Measurements from ENCODE around the gene SLC13A4.

DNA sequence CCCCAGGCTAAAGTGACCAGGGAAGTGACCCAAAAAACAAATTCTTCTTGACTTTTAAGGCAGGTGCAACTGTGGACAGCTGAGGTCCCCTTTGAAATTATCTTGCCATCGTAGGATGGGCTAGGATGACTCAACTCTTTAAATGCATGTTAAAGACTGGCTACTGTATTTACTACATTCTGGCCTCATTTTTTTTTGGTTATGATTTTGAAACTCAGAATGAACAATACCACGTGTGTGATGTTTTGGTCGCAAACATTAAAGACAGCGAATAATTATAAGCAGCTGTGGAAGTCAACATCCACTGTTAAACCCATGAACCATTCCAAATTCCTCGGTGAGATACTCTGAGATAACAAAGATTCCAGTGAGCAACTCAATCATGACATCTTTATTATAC, 1.2 kb upstream of the SLC13A4 start:
- TF ChIP-seq POLR2AphosphoS5 (IDR thresholded peaks at IDR 0.05; ENCODE audit: low read depth) (no peak), CTCF (IDR thresholded peaks at IDR 0.05; ENCODE audit: insufficient read depth, low read length) (no peak)

Data from HL-60 (cell line).